G401 (cell line): ENCODE data around the gene TIMM44. TPM values are rescaled to one million over a fixed set of nuclear protein-coding genes. Genes with fewer than 3 reads are reported as not detected.
"Not testable (repeated sequence)": the region's sequence is repeated elsewhere in the genome, so short reads cannot be mapped to it uniquely, and the experiment has no call there.

Experiments
- DNase-seq: peaks from one replicate; pipeline ENCODE4 v3.0.0-alpha.2; 2015; ENCODE audit warnings: low spot score
- in situ Hi-C: cut with HindIII; loops from 2 replicates; pipeline ENCODE4 v1.10.0; 2016; ENCODE audit warnings: low sequenced_read_pairs, mixed read lengths
- total RNA-seq: library from RNA; depleted of rRNA; stranded (reverse); fragments of >200 nt; shearing (Covaris generic); gene quantifications from 2 replicates; pipeline ENCODE4 v1.2.3, GENCODE V29; 2014

TIMM44 gene
- total RNA-seq, 1 experiment from 2014 or later: 168 TPM

- DNase-seq: no peak
- in situ Hi-C loops: no loop called here
Measured at GRCh38 chr19:7977723-7978040, 34.2 kb upstream of the TIMM44 start.

- no peak for DNase-seq
- in situ Hi-C loops: no loop called here
Measured at GRCh38 chr19:7977021-7977722, 33.7 kb upstream of the TIMM44 start.

- in situ Hi-C loops: no loop called here
- DNase-seq: no peak
Measured at GRCh38 chr19:7976461-7976860, 33.0 kb upstream of the TIMM44 start.

- peak; percentile 94 for DNase-seq
- in situ Hi-C loops: no loop called here
Measured at GRCh38 chr19:7975037-7975436, 31.6 kb upstream of the TIMM44 start.

- peak; percentile 77 for DNase-seq
- in situ Hi-C loops: no loop called here
Measured at GRCh38 chr19:7973883-7974282, 30.4 kb upstream of the TIMM44 start.

GRCh38 chr19:7971553-7972520 is 28.4 kb upstream of the TIMM44 start:
- peak; percentile 66 for DNase-seq
- in situ Hi-C loops: no loop called here

GRCh38 chr19:7970716-7971448 is 27.4 kb upstream of the TIMM44 start:
- in situ Hi-C loops: no loop called here
- DNase-seq: peak; percentile 63

GRCh38 chr19:7969555-7969939 is 26.1 kb upstream of the TIMM44 start:
- no peak for DNase-seq
- in situ Hi-C loops: no loop called here

GRCh38 chr19:7968796-7969554 is 25.5 kb upstream of the TIMM44 start:
- no peak for DNase-seq
- in situ Hi-C loops: no loop called here

- DNase-seq: no peak
- in situ Hi-C loops: no loop called here
Measured at GRCh38 chr19:7968008-7968795, 24.7 kb upstream of the TIMM44 start.

GRCh38 chr19:7965921-7966665 is 22.6 kb upstream of the TIMM44 start:
- no peak for DNase-seq
- in situ Hi-C loops: no loop called here

GRCh38 chr19:7965259-7965841 is 21.9 kb upstream of the TIMM44 start:
- in situ Hi-C loops: no loop called here
- no peak for DNase-seq

- no peak for DNase-seq
- in situ Hi-C loops: no loop called here
Measured at GRCh38 chr19:7963566-7963965, 20.1 kb upstream of the TIMM44 start.

GRCh38 chr19:7962644-7963268 is 19.3 kb upstream of the TIMM44 start:
- DNase-seq: no peak
- in situ Hi-C loops: no loop called here

- in situ Hi-C loops: no loop called here
Measured at GRCh38 chr19:7961920-7962626, 18.6 kb upstream of the TIMM44 start.

GRCh38 chr19:7961082-7961481 is 17.6 kb upstream of the TIMM44 start:
- in situ Hi-C loops, DNase-seq: not testable (repeated sequence)

More at GRCh38 chr19:7961920-7962626, 18.6 kb upstream of the TIMM44 start:
- no peak for DNase-seq
